A673 (cell line): ENCODE data around the gene NECAB3. TPM values are rescaled to one million over a fixed set of nuclear protein-coding genes. Genes with fewer than 3 reads are reported as not detected.

Experiments
- BruUV-seq: library from RNA; stranded (reverse); fragments of 400-500 nt; replicated peaks from 2 replicates; lab custom pipeline; 2021; lab: Mats Ljungman, UMichigan
- CTCF ChIA-PET: fragments of 300-600 bp; sonication (Branson Sonifier 250); formaldehyde crosslinking; loops from one replicate; lab custom pipeline; 2022; ENCODE audit warnings: antibody characterized with exemption; lab: Charles Lee
- POLR2A ChIA-PET: fragments of 300-600 bp; sonication (Branson Sonifier 250); formaldehyde crosslinking; loops from one replicate; lab custom pipeline; 2022; ENCODE audit warnings: antibody characterized with exemption; ENCODE audit not compliant: low non-redundant PET; lab: Charles Lee
- DNase-seq: peaks from one replicate; pipeline ENCODE4 v3.0.0-alpha.2; 2015; ENCODE audit warnings: low spot score
- H3K27ac ChIP-seq: fragments of 200-600 bp; sonication (generic); 2 replicates; pipeline ENCODE4 v1.5.1; 2016; ENCODE audit warnings: mixed run types, low read depth, mild to moderate bottlenecking, mixed read lengths, antibody characterized with exemption, low read length; ENCODE audit not compliant: poor library complexity, severe bottlenecking
- H3K27me3 ChIP-seq: fragments of 200-600 bp; sonication (generic); replicated peaks from 2 replicates; pipeline ENCODE4 v1.6.1; 2017; ENCODE audit warnings: mixed run types, low read depth, mild to moderate bottlenecking, mixed read lengths, antibody characterized with exemption, low read length; ENCODE audit not compliant: insufficient read depth, poor library complexity
- H3K36me3 ChIP-seq: fragments of 200-600 bp; sonication (generic); 2 replicates; pipeline ENCODE4 v1.6.1; 2016; ENCODE audit warnings: mixed run types, mild to moderate bottlenecking, mixed read lengths, antibody characterized with exemption, low read length; ENCODE audit not compliant: insufficient read depth, poor library complexity, severe bottlenecking
- H3K4me1 ChIP-seq: fragments of 200-600 bp; sonication (generic); 2 replicates; pipeline ENCODE4 v1.6.1; 2017; ENCODE audit warnings: mixed run types, mild to moderate bottlenecking, mixed read lengths, antibody characterized with exemption, low read length; ENCODE audit not compliant: insufficient read depth, poor library complexity, severe bottlenecking
- H3K4me3 ChIP-seq: fragments of 200-600 bp; sonication (generic); 2 replicates; pipeline ENCODE4 v1.5.1; 2016; ENCODE audit warnings: low read depth, mixed run types, mild to moderate bottlenecking, mixed read lengths, low read length; ENCODE audit not compliant: poor library complexity, severe bottlenecking
- H3K9me3 ChIP-seq: fragments of 200-600 bp; sonication (generic); 2 replicates; pipeline ENCODE4 v1.6.1; 2016; ENCODE audit warnings: mixed run types, low read depth, mild to moderate bottlenecking, mixed read lengths, antibody characterized with exemption, low read length; ENCODE audit not compliant: poor library complexity, severe bottlenecking
- CTCF ChIP-seq: fragments of 300-800, 200-600 bp; sonication (generic); conservative IDR thresholded peaks from 2 replicates; pipeline ENCODE4 v1.5.1; 2017; ENCODE audit warnings: low read depth, mild to moderate bottlenecking, antibody characterized with exemption, low read length, moderate library complexity, mixed read lengths
- EZH2 ChIP-seq: fragments of 200-600 bp; sonication (generic); IDR thresholded peaks from 2 replicates; pipeline ENCODE4 v1.6.1; 2017; ENCODE audit warnings: borderline replicate concordance, low read depth, mild to moderate bottlenecking, mixed read lengths, antibody characterized with exemption, low read length; ENCODE audit not compliant: poor library complexity, severe bottlenecking
- intact Hi-C: fragments of 100-400 bp; cut with micrococcal nuclease; formaldehyde crosslinking; loops from one replicate; pipeline ENCODE4 v1.10.0; 2022; ENCODE audit not compliant: unreplicated experiment
- total RNA-seq: library from RNA; stranded (reverse); gene quantifications from 2 replicates; pipeline ENCODE4 v1.2.3, GENCODE V29; 2021

NECAB3 gene
- total RNA-seq, 1 experiment from 2014 or later = 83.1 TPM

DNA sequence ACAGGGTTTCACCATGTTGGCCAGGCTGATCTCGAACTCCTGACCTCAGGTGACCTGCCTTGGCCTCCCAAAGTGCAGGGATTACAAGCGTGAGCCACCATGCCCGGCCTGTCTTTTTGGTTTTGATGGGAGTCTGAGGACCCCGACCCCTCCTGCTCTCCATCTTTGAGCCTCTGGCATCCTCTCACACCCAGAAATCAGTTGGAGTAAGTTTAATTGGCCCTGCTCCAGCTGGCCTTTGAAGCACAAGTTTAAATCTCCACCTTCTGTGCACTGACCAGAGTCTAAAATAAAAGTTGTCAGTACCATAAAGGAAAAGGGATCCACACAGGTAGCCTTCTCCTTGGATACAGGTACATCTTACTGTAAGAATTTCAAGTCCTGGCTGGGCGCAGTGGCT lies 28.0 kb downstream of the NECAB3 start:
- H3K27ac ChIP-seq = no peak overlapping the region
- H3K4me1 ChIP-seq = no peaks in the 10 kb centered on the region
- peaks cover 5% of the 10 kb centered on the region for H3K36me3 ChIP-seq
- TF ChIP-seq EZH2 (no peak), CTCF (no peak)
- DNase-seq = no peak
- no TSS peak for BruUV-seq
- POLR2A ChIA-PET = no interaction called here
- H3K27me3 ChIP-seq = no peaks in the 10 kb centered on the region
- CTCF ChIA-PET = no interaction called here
- intact Hi-C loops = no loop called here
- no peak overlapping the region for H3K4me3 ChIP-seq
- H3K9me3 ChIP-seq = no peaks in the 10 kb centered on the region

DNA sequence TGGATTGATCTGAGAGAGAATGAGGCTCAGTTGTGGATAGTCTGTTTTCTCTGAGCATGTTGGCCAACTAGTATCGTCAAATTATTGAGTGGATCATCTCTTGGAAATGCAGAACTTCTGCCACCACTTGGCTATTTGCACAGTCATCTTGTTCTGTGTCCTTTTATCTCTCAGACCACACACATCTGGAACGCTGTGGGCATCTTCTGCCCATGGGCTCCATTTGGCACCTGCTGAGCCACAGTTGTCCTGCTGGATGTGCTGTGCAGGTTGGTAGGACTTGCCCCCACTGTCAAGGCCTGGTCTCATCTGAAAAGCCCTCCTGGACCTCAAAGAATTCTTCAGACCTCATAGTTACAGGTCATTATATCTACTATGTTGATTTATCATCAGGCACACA lies 28.8 kb downstream of the NECAB3 start:
- Histone ChIP-seq H3K27me3 (no peaks in the 10 kb centered on the region), H3K9me3 (no peaks in the 10 kb centered on the region), H3K27ac (no peak overlapping the region), H3K4me1 (no peaks in the 10 kb centered on the region), H3K4me3 (no peak overlapping the region), H3K36me3 (peaks cover 6% of the 10 kb centered on the region)
- ChIA-PET CTCF (no interaction called here), POLR2A (no interaction called here)
- no peak for DNase-seq
- intact Hi-C loops = no loop called here
- BruUV-seq = no TSS peak
- no peak for TF ChIP-seq EZH2
- TF ChIP-seq CTCF = no peak

DNA sequence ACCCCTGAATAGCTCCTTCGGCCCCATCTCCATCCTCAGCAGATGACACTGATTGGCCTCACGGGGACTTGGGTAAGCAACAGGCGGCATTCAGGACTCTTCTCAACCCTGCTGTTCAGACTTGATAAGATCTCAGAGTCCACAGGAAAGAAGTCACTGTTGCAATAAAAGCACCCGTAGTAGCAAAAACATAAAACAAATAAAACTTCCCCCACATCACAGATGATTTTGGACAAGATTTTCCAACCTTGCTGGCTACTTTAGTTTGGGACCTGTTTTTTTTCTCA lies 29.2 kb downstream of the NECAB3 start:
- no peaks in the 10 kb centered on the region for H3K4me1 ChIP-seq
- H3K36me3 ChIP-seq = peaks cover 8% of the 10 kb centered on the region
- ChIA-PET POLR2A (no interaction called here), CTCF (no interaction called here)
- TF ChIP-seq EZH2 = no peak
- TF ChIP-seq CTCF = no peak
- no peak overlapping the region for H3K4me3 ChIP-seq
- no peak overlapping the region for H3K27ac ChIP-seq
- DNase-seq = no peak
- no TSS peak for BruUV-seq
- H3K27me3 ChIP-seq = no peaks in the 10 kb centered on the region
- intact Hi-C loops = no loop called here
- no peaks in the 10 kb centered on the region for H3K9me3 ChIP-seq
